Left colon (tissue), 2 donors: ENCODE data around the gene CD3D. TPM values are rescaled to one million over a fixed set of nuclear protein-coding genes. Genes with fewer than 3 reads are reported as not detected.
A peak's percentile ranks its signal among the peaks of the same experiment; 100 is the strongest.
"Not testable (repeated sequence)": the region's sequence is repeated elsewhere in the genome, so short reads cannot be mapped to it uniquely, and the experiment has no call there.

Experiments
- ATAC-seq: fragments of 200-7000 bp; cut with Tn5 transposase; one replicate; pipeline ENCODE4 v1.9.1; 2020; ENCODE audit warnings: mild to moderate bottlenecking, moderate library complexity
- DNase-seq, 2 donors: peaks; one replicate each; pipeline ENCODE4 v3.0.0-alpha.2; 2020
- intact Hi-C, 2 donors: fragments of 100-400 bp; cut with DNase I in 1 of 2; cut with micrococcal nuclease in 1 of 2; formaldehyde crosslinking; loops; one replicate each; pipeline versions ENCODE4 v1.11.2 to v1.14.0; 2022; cut with DNase I, micrococcal nuclease
- total RNA-seq, 2 donors: library from RNA; stranded (reverse); fragmentation: NEBNext Ultra II Directional; extraction: Animal tissue kit (Norgen Biotek cat#: 25700); gene quantifications; one replicate each; pipeline ENCODE4 v1.2.1, GENCODE V29; 2021
- donor health status: DM: no; HTN: no; CAD: no.
- donor health status: DM: yes; HTN: yes; CAD: no.

Gene CD3D
- total RNA-seq, 2 donors from 2014 or later, result 4.3 to 8.0 TPM

DNA sequence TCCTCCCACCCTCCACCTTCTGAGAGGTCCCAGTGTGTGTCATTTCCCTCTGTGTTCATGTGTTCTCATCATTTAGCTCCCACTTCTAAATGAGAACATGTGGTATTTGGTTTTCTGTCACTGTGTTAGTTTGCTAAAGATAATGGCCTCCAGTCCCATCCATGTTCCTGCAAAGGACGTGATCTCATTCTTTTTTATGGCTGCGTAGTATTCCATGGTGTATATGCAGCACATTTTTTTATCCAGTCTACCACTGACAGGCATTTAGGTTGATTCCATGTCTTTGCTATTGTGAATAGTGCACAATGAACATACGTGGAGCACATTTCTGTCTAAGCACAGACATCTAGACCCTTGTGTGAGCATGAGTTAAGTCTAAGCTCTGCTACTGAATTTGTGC, 32.2 kb downstream of the CD3D start:
- intact Hi-C loops, result no loop called here
- DNase-seq (no peak), ATAC-seq (no peak)

DNA sequence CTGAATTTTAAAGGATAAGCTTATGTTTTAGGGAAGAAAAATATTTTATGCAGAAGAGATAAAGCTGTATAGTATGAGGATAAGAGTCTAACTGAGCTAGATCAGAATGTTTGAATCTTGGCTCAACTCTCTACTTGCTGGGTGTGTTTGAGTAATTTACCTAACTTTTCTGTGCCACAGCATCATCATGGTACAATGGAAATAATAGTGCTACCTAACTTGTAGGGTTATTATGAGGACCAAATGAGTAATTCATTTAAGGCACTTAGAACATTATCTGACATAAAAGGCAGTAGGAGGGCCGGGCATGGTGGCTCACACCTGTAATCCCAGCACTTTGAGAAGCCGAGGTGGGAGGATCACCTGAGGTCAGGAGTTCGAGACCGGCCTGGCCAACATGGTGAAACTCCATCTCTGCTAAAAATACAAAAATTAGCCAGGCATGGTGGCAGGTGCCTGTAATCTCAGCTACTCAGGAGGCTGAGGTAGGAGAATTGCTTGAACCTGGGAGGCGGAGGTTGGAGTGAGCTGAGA, 33.4 kb downstream of the CD3D start:
- ATAC-seq, intact Hi-C loops: not testable (repeated sequence)

DNA sequence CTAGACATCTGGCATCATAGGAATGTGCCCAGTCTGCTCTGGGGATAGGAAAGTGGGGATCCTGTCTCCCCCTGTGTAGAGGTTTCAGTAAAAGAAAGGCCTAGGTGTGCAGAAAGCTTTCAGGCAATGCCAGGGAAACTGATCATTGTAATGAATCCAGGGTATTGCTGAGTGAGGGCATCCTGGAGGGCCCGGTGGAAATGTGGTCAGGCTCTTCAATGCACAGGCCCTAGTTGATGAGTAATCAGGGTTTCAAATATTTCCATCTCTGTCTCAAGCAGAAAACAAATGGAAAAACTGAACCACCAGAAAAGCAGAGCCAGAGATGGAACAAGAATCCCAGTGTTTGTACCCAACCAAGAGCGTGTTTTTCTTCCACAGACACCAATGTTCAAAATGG, 35.9 kb downstream of the CD3D start:
- ATAC-seq (no peak), DNase-seq (no peak)
- intact Hi-C loops, result no loop called here

More for the DNA sequence above, 33.4 kb downstream of the CD3D start:
- DNase-seq, result not testable (repeated sequence)

DNA sequence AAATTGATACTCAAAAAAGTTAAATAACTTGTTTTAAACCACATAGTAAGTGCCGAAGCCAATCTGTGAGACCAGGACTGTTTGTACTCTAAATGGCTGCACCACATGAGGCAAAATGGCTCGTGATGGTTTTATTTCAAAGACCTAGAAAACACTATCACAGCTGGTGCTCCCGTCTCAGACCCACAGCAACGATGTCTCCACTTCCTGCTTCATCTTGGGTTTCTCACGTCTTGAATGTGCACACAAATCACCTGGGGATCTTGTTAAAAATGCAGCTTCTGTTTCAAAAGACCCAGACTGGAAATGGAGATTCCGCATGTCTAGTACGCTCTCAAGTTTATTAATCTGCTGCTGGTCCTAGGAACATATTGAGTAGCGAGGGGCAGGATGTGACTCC, 36.8 kb downstream of the CD3D start:
- no peak for ATAC-seq
- no peak for DNase-seq

DNA sequence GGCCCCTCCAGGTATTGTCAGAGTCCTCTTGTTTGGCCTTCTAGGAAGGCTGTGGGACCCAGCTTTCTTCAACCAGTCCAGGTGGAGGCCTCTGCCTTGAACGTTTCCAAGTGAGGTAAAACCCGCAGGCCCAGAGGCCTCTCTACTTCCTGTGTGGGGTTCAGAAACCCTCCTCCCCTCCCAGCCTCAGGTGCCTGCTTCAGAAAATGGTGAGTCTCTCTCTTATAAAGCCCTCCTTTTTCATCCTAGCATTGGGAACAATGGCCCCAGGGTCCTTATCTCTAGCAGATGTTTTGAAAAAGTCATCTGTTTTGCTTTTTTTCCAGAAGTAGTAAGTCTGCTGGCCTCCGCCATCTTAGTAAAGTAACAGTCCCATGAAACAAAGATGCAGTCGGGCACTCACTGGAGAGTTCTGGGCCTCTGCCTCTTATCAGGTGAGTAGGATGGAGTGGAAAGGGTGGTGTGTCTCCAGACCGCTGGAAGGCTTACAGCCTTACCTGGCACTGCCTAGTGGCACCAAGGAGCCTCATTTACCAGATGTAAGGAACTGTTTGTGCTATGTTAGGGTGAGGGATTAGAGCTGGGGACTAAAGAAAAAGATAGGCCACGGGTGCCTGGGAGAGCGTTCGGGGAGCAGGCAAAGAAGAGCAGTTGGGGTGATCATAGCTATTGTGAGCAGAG, 37.8 kb downstream of the CD3D start, which contains the start of gene CD3E:
TSS of gene CD3E (plus strand) at position 163 of the 681 bp plus-strand sequence. CDS start at position 386, 223 bp downstream.
- intact Hi-C loops, result no loop called here
- no peak for DNase-seq
- ATAC-seq, result no peak

More for the DNA sequence above, 36.8 kb downstream of the CD3D start:
- intact Hi-C loops, result no loop called here

DNA sequence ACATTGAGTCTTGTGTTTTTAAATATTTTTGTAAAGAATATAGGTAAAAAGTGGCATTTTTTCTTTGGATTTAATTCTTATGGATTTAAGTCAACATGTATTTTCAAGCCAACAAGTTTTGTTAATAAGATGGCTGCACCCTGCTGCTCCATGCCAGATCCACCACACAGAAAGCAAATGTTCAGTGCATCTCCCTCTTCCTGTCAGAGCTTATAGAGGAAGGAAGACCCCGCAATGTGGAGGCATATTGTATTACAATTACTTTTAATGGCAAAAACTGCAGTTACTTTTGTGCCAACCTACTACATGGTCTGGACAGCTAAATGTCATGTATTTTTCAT, 38.3 kb downstream of the CD3D start:
- intact Hi-C loops, result no loop called here
- ATAC-seq (no peak), DNase-seq (no peak)

DNA sequence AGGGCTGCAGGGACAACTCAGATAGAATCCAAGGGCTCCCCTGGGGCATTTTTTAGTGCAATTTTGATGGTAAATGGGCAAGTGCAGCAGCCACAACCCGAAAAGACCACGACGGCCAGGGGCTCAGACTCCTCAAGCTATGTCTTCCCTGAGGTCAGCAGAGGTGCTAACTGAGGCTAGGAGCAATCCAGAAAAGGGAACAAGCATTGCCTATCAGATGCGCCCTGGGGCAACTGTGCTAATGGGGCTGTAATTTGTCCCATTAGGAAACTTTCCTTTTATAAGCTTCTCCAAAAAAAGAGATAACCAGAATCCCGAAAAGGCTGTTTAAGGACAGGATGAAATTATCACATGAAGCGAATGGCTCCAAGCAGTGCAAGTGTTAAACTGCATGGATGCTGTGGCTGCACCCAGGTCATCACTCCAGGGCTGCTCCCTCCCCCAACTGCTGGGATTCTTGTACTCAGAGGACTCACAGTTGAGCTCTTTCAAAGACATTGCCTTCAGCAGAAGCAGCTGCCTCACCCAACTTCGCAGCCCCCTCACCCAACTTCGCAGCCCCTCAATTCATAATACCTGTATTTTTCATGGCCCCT, 40.8 kb downstream of the CD3D start:
- ATAC-seq (no peak), DNase-seq (no peak)
- intact Hi-C loops, result no loop called here

DNA sequence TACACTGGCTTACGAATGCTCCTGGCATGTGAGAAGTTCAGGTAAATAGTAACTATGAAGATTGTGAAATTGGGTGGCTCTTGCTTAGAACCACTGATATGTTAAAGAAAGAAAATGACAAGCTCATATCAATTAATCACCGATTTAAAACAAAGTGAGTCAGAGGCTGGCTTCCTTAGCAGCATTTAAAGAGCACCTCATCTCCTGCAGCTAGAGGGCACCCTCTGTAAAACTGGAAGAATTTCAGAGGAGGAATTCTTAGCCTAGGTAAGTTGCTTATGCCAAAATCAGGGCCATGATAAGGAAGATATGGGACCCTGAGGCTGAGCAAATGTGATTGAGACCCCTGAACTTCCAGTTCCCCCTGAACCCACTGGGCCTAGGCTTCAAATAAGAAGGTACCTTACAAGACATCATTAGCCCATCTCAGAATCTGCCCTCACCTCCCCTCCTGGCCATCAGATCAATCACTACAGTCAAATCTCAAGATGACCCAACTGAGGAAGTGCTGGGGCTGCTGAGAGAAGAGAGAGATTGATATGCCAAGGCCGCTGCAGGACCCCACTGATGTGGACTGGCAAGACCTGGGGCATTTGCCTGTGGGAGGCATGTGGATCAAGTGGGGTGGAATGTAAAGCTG, 46.6 kb downstream of the CD3D start:
- intact Hi-C loops, result loop anchor here (10.0 kb wide), 1 partner anchor 59 kb away; the partner anchor contains the start of gene UBE4A (in 2 of the 2)
- peak in 1 of 2 donors; percentile 42 for DNase-seq
- peak; percentile 63 for ATAC-seq

DNA sequence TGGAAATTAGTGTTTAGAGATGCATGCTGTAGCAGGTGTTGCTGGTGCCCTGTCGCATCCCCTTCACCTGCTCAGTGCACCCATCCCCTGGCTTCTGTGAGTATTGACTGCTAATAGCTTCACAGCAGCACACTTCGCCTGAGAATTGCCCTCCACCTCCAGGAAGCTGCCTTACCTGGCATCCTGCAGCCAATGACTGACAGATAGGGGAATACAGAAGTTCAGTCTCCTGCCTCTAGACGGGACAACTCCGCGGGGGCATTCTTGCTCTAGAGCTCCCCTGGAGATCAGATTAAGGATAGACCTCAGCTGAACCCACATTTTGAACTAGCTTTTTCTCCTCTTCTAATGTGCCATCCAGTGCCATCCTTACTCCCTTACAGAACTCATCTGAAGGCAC, 47.3 kb downstream of the CD3D start:
- ATAC-seq, result no peak
- no peak for DNase-seq
- intact Hi-C loops, result loop anchor here (10.0 kb wide), 1 partner anchor 60 kb away; the partner anchor contains the start of gene UBE4A (in 2 of the 2)

DNA sequence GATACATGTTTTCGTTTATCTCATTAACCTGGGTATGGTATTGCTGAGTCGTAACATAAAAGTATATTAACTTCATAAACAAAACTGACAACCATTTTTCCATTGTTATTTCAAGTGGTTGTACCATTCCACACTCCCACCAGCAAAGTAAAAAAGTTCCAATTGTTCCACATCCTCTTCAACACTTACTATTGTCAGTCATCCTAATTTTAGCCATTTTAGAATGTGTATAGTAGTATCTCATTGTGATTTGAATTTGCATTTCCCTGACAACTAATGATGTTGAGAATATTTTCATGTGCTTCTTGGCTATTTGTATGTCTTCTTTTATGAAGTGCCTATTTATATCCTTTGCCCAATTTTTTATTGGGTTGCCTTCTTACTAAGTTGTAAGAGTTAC, 48.5 kb downstream of the CD3D start:
- ATAC-seq, result no peak
- no peak for DNase-seq
- intact Hi-C loops, result loop anchor here (5.0 to 10.0 kb wide), 2 partner anchors 61 to 97 kb away; partner anchors contain the start of gene UBE4A (in 2 of the 2)

DNA sequence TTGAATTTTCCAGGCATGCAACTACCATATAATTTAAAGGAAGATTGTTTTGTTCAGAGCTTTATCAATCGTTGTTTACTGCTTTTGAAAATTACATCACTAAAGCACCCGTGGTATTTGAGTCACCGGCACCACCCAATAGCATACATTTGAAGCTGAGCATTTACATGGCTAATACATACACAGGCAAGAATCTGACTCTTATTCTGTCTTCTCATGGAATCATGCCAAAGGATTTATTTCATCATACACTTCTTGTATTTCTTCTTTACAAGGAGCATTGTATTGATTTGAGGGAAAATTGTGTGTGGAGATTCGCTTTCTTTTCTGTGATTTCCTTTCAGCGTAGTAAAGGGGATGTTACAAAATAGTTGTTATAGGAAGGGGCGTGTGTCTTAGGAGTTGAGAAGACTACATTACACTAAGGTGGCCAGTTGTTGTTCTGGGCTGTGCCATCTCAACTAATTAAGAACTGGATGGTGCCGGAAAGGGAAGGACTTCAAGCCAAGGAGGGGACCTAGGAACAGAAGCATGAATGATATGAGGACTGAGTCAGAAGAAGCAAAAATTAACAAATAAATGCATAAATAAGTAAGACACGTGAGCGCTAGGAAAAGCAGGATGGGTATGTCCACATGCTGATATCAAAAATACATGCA, 50.9 kb downstream of the CD3D start:
- intact Hi-C loops, result loop anchor here (5.0 to 10.0 kb wide), 2 partner anchors 63 to 94 kb away; partner anchors contain the start of gene UBE4A (in 2 of the 2)
- ATAC-seq (no peak), DNase-seq (no peak)

DNA sequence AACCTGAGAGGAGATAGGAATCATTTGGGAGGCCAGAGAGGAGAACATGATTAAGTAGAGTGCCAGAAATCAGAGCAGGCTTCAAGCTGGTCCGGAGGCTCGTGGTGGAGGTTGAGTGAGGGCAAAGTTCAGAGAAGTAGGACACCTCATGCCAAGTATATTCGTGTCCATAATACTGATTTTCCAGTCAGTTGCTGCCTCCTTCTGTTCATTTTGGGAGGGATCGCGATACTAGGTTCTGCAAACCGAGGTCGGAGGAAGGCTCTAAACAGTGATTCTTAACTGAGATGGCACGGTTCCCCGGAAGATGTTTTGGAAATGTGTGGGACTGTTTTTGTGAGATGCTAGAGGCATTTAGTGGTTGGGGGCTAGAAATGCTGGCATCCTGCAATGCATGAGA, 51.6 kb downstream of the CD3D start:
- intact Hi-C loops, result loop anchor here (5.0 to 10.0 kb wide), 2 partner anchors 64 to 94 kb away; partner anchors contain the start of gene UBE4A (in 2 of the 2)
- ATAC-seq, result peak; percentile 89
- DNase-seq, result peak; percentile 45 to 53

DNA sequence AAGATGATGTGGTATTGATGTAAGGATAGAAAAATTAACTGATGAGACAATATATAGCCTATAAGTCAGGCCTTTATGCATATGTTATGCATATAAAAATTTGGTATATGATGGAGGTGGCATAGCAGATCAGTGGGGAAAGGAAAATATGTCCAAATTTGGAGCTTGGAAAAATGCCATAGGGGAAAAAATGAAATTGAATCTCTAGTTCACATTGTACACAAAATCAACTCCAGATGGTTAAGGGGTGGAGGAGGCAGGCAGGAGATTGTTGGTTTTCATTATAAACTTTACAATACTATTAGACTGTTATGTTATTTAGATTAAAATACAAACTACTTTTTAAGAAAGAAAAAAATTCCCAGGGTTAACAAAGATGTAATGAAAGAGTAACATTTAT, 53.1 kb downstream of the CD3D start:
- ATAC-seq (no peak), DNase-seq (no peak)
- intact Hi-C loops, result no loop called here

Other genes starting within 250 kb of the CD3D start
- 1 to 10 TPM in 1 of 2 donors, under 1 TPM in 1; 0.67 to 1.6 TPM for gene SCN4B, start 189.9 kb downstream of the CD3D start, total RNA-seq
- under 1 TPM; 0.06 to 0.47 TPM for gene SCN2B, start 166.1 kb downstream of the CD3D start, total RNA-seq
- 1 to 10 TPM; 4.9 to 6.7 TPM for gene JAML, start 117.7 kb downstream of the CD3D start, total RNA-seq
- gene MPZL3, start 90.3 kb downstream of the CD3D start, total RNA-seq, result 10 to 100 TPM in 1 of 2 donors, 1 to 10 TPM in 1; 6.3 to 12.8 TPM
- 10 to 100 TPM; 62.1 to 84.7 TPM for gene MPZL2, start 78.4 kb downstream of the CD3D start, total RNA-seq
- 1 to 10 TPM; 3.4 to 6.7 TPM for gene CD3E, start 38.0 kb downstream of the CD3D start, total RNA-seq
- 1 to 10 TPM; 1.6 to 1.9 TPM for gene CD3G, start 1.6 kb upstream of the CD3D start, total RNA-seq
- gene UBE4A, start 16.9 kb upstream of the CD3D start, total RNA-seq, result 10 to 100 TPM; 40.3 to 45.6 TPM
- gene ATP5MG, start 58.9 kb upstream of the CD3D start, total RNA-seq, result 100 to 1,000 TPM; 233 to 328 TPM
- gene KMT2A, start 93.8 kb upstream of the CD3D start, total RNA-seq, result 10 to 100 TPM; 41.9 to 45.2 TPM
- under 1 TPM; 0.58 to 0.98 TPM for gene TTC36, start 184.8 kb upstream of the CD3D start, total RNA-seq
- 1 to 10 TPM; 6.2 to 9.3 TPM for gene TMEM25, start 188.5 kb upstream of the CD3D start, total RNA-seq
- gene IFT46, start 223.2 kb upstream of the CD3D start, total RNA-seq, result 1 to 10 TPM; 6.4 to 10.0 TPM
- 100 to 1,000 TPM; 133 to 145 TPM for gene ARCN1, start 229.7 kb upstream of the CD3D start, total RNA-seq